T-helper 2 cell treated with Interferon-gamma antibody and Interleukin-4, amounts not matched to agents 5 μg/mL and 100 μg/mL, for 36 hours (primary cell): Measurements from ENCODE around the gene BTBD2.

Experiments
- DNase-seq: peaks from one replicate; pipeline ENCODE4 v3.0.0; 2021; ENCODE audit warnings: low spot score
- H3K27ac Mint-ChIP-seq: one replicate; pipeline ENCODE4 v1.8.0; 2021; ENCODE audit warnings: mild to moderate bottlenecking, mixed read lengths
- H3K27me3 Mint-ChIP-seq: one replicate; pipeline ENCODE4 v1.8.0; 2021; ENCODE audit warnings: low read depth, mixed read lengths
- H3K36me3 Mint-ChIP-seq: one replicate; pipeline ENCODE4 v1.8.0; 2021; ENCODE audit warnings: low read depth, mixed read lengths
- H3K4me1 Mint-ChIP-seq: one replicate; pipeline ENCODE4 v1.8.0; 2021; ENCODE audit warnings: low read depth, mixed read lengths
- H3K4me3 Mint-ChIP-seq: one replicate; pipeline ENCODE4 v1.8.0; 2022; ENCODE audit warnings: mild to moderate bottlenecking, moderate library complexity, mixed read lengths
- H3K9me3 Mint-ChIP-seq: one replicate; pipeline ENCODE4 v1.8.0; 2021; ENCODE audit warnings: mixed read lengths

Gene BTBD2

GRCh38 chr19:1967087-1967608 lies 48.4 kb downstream of the BTBD2 start:
- Mint-ChIP-seq H3K4me1 (peaks cover 8% of the 10 kb centered on the region), H3K9me3 (no peaks in the 10 kb centered on the region), H3K27ac (peak overlapping the region; percentile 7), H3K27me3 (no peaks in the 10 kb centered on the region), H3K36me3 (peaks cover 9% of the 10 kb centered on the region), H3K4me3 (no peak overlapping the region)
- DNase-seq: no peak

- H3K4me3 Mint-ChIP-seq: no peak overlapping the region
- H3K4me1 Mint-ChIP-seq: peaks cover 8% of the 10 kb centered on the region
- no peaks in the 10 kb centered on the region for H3K27me3 Mint-ChIP-seq
- DNase-seq: no peak
- H3K36me3 Mint-ChIP-seq: peaks cover 4% of the 10 kb centered on the region
- H3K27ac Mint-ChIP-seq: no peak overlapping the region
- no peaks in the 10 kb centered on the region for H3K9me3 Mint-ChIP-seq
These were observed 52.8 kb downstream of the BTBD2 start for GRCh38 chr19:1962674-1963073.

GRCh38 chr19:1961000-1961883 lies 54.3 kb downstream of the BTBD2 start:
- Mint-ChIP-seq H3K9me3 (no peaks in the 10 kb centered on the region), H3K27me3 (no peaks in the 10 kb centered on the region), H3K4me3 (no peak overlapping the region), H3K36me3 (peaks cover 3% of the 10 kb centered on the region), H3K27ac (no peak overlapping the region), H3K4me1 (peaks cover 4% of the 10 kb centered on the region)
- no peak for DNase-seq

- H3K27me3 Mint-ChIP-seq: no peaks in the 10 kb centered on the region
- H3K9me3 Mint-ChIP-seq: no peaks in the 10 kb centered on the region
- no peaks in the 10 kb centered on the region for H3K4me1 Mint-ChIP-seq
- H3K4me3 Mint-ChIP-seq: no peak overlapping the region
- no peak for DNase-seq
- H3K27ac Mint-ChIP-seq: no peak overlapping the region
- no peaks in the 10 kb centered on the region for H3K36me3 Mint-ChIP-seq
These were observed 55.5 kb downstream of the BTBD2 start for GRCh38 chr19:1959928-1960589.

GRCh38 chr19:1957562-1958248 lies 57.8 kb downstream of the BTBD2 start:
- H3K4me3 Mint-ChIP-seq: no peak overlapping the region
- no peak overlapping the region for H3K27ac Mint-ChIP-seq
- H3K4me1 Mint-ChIP-seq: no peaks in the 10 kb centered on the region
- H3K9me3 Mint-ChIP-seq: no peaks in the 10 kb centered on the region
- no peaks in the 10 kb centered on the region for H3K36me3 Mint-ChIP-seq
- no peak for DNase-seq
- no peaks in the 10 kb centered on the region for H3K27me3 Mint-ChIP-seq

GRCh38 chr19:1956868-1957492 lies 58.5 kb downstream of the BTBD2 start:
- no peak for DNase-seq
- no peaks in the 10 kb centered on the region for H3K36me3 Mint-ChIP-seq
- H3K27me3 Mint-ChIP-seq: no peaks in the 10 kb centered on the region
- no peak overlapping the region for H3K4me3 Mint-ChIP-seq
- no peak overlapping the region for H3K27ac Mint-ChIP-seq
- H3K9me3 Mint-ChIP-seq: no peaks in the 10 kb centered on the region
- H3K4me1 Mint-ChIP-seq: no peaks in the 10 kb centered on the region

- H3K27ac Mint-ChIP-seq: no peak overlapping the region
- no peak overlapping the region for H3K4me3 Mint-ChIP-seq
- no peaks in the 10 kb centered on the region for H3K4me1 Mint-ChIP-seq
- H3K9me3 Mint-ChIP-seq: no peaks in the 10 kb centered on the region
- no peaks in the 10 kb centered on the region for H3K27me3 Mint-ChIP-seq
- H3K36me3 Mint-ChIP-seq: no peaks in the 10 kb centered on the region
- DNase-seq: no peak
These were observed 59.4 kb downstream of the BTBD2 start for GRCh38 chr19:1956122-1956494.

- Mint-ChIP-seq H3K36me3 (peaks cover under 1% of the 10 kb centered on the region), H3K4me3 (no peak overlapping the region), H3K27me3 (no peaks in the 10 kb centered on the region), H3K4me1 (no peaks in the 10 kb centered on the region), H3K9me3 (no peaks in the 10 kb centered on the region), H3K27ac (no peak overlapping the region)
- DNase-seq: no peak
These were observed 60.1 kb downstream of the BTBD2 start for GRCh38 chr19:1955171-1956121.

- H3K36me3 Mint-ChIP-seq: peaks cover 3% of the 10 kb centered on the region
- DNase-seq: no peak
- no peak overlapping the region for H3K27ac Mint-ChIP-seq
- no peaks in the 10 kb centered on the region for H3K9me3 Mint-ChIP-seq
- no peaks in the 10 kb centered on the region for H3K4me1 Mint-ChIP-seq
- no peak overlapping the region for H3K4me3 Mint-ChIP-seq
- no peaks in the 10 kb centered on the region for H3K27me3 Mint-ChIP-seq
These were observed 61.0 kb downstream of the BTBD2 start for GRCh38 chr19:1954532-1954933.

- no peak overlapping the region for H3K27ac Mint-ChIP-seq
- H3K36me3 Mint-ChIP-seq: peaks cover 7% of the 10 kb centered on the region
- H3K27me3 Mint-ChIP-seq: no peaks in the 10 kb centered on the region
- H3K9me3 Mint-ChIP-seq: no peaks in the 10 kb centered on the region
- H3K4me3 Mint-ChIP-seq: no peak overlapping the region
- DNase-seq: no peak
- no peaks in the 10 kb centered on the region for H3K4me1 Mint-ChIP-seq
These were observed 61.9 kb downstream of the BTBD2 start for GRCh38 chr19:1953441-1954094.

GRCh38 chr19:1953037-1953436 lies 62.5 kb downstream of the BTBD2 start:
- Mint-ChIP-seq H3K4me3 (no peak overlapping the region), H3K36me3 (peaks cover 7% of the 10 kb centered on the region), H3K4me1 (no peaks in the 10 kb centered on the region), H3K27me3 (no peaks in the 10 kb centered on the region), H3K9me3 (no peaks in the 10 kb centered on the region), H3K27ac (no peak overlapping the region)
- DNase-seq: no peak

GRCh38 chr19:1952635-1953034 lies 62.9 kb downstream of the BTBD2 start:
- no peak for DNase-seq
- Mint-ChIP-seq H3K27ac (no peak overlapping the region), H3K9me3 (no peaks in the 10 kb centered on the region), H3K27me3 (no peaks in the 10 kb centered on the region), H3K4me3 (no peak overlapping the region), H3K4me1 (no peaks in the 10 kb centered on the region), H3K36me3 (peaks cover 7% of the 10 kb centered on the region)
